ENCODE measurements around the gene WFIKKN1.

WFIKKN1 gene

DNA sequence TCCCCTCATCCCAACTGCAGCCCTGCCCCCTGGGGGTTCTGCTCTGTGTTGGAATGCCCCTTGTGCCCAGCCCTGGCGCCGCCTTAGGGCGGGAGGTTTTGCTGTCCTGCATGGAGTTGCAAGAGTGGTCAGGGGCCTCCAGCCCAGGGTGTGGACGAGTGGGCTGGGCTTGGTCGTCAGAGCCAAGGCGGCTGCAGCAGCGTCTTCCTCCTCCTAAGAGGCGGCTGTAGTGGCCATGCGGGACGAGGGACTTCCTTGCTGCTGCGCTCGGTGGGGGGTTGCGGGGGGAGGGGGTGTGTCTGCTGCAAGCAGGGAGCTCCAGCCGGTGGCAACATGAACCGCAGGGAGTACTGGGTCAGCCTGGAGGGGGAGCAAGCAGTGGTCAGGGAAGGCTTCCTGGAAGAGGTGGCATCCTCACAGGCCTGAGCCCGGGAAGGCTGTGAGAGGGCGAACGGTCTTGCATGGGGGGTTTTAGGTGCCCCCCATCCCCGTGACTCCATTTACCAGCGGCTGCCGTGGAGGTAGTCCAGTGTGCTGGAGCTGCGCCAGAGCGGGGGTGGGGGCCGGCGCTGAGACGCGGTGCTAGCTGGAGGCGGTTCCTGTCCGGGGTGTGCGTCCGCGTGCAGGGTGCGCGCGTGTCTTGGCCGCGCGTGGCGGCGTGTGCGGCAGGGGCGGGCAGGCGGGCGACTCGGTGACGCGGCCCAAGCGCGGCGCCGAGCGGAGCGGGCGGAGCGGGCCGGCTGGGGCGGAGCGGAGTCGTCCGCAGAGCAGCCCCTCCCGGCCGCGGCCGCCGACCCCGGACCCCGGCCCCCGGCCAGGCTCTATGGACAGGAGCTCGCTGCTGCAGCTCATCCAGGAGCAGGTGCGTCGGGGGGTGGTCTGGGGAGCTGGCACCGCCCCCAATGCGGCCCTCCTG is 44.4 kb downstream of the WFIKKN1 start, which contains the start of gene RHBDL1:
RHBDL1 (plus strand) TSS at position 704 of the 916 bp plus-strand sequence; CDS start at position 824, 120 bp downstream.
- no peak for DNase-seq

DNA sequence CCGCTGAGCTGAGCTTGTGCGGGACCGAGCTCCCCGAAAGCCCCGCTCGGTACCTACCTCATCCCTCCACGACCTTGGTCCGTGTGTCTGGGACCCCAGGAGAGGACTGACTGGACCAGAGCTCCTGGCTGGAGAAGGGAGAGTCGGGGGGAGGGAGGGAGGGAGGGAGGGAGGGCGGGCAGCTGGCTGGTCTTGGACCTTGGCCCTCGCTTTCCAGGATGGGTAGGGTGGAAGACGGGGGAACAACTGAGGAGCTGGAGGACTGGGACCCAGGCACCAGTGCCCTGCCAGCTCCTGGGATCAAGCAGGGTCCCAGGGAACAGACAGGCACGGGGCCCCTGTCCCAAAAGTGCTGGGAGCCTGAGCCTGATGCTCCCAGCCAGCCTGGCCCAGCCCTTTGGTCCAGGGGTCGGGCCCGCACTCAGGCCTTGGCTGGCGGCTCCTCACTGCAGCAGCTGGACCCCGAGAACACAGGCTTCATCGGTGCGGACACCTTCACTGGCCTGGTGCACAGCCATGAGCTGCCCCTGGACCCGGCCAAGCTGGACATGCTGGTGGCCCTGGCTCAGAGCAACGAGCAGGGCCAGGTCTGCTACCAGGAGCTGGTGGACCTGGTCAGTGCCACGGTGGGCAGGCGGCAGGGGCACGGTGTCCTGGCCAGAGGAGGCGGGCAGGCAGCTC is 45.2 kb downstream of the WFIKKN1 start:
- no peak for DNase-seq

- no peak for DNase-seq
Measured at GRCh38 chr16:676565-676902, 45.7 kb downstream of the WFIKKN1 start.

GRCh38 chr16:676913-677312 is 46.1 kb downstream of the WFIKKN1 start:
- DNase-seq: no peak

GRCh38 chr16:677316-678190 is 46.8 kb downstream of the WFIKKN1 start:
- no peak for DNase-seq

DNA sequence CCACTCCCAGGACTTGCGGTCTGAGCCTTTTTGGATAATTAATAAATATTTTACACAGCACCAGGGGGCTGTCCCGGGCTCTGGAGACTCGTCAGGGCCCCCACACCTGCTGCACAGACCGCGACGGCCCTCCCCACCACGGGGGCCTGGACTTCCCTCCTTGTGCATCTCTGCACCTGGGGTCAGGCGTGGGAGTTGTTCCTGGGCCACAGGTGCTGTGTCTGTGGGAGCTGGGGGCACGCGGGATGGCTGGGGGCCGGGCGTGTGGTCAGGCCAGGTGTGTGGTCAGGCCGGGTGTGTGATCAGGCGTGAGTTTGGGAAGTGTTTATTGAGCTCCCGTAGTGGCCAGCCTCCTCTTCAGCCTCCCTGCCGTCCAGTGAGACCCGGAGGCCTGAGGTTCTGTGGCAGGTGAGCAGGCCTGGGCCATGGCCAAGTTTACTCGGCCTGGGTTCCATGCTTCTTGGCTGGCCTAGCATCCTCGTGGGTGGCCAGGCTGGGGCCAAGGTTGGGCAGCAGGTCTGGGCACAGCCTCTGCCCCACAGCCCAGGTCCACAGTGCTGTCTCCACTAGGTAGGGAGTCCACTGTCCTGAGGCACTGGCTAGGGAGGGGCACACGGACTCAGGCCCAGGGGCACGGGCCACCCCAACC is 47.5 kb downstream of the WFIKKN1 start:
- DNase-seq: no peak

DNA sequence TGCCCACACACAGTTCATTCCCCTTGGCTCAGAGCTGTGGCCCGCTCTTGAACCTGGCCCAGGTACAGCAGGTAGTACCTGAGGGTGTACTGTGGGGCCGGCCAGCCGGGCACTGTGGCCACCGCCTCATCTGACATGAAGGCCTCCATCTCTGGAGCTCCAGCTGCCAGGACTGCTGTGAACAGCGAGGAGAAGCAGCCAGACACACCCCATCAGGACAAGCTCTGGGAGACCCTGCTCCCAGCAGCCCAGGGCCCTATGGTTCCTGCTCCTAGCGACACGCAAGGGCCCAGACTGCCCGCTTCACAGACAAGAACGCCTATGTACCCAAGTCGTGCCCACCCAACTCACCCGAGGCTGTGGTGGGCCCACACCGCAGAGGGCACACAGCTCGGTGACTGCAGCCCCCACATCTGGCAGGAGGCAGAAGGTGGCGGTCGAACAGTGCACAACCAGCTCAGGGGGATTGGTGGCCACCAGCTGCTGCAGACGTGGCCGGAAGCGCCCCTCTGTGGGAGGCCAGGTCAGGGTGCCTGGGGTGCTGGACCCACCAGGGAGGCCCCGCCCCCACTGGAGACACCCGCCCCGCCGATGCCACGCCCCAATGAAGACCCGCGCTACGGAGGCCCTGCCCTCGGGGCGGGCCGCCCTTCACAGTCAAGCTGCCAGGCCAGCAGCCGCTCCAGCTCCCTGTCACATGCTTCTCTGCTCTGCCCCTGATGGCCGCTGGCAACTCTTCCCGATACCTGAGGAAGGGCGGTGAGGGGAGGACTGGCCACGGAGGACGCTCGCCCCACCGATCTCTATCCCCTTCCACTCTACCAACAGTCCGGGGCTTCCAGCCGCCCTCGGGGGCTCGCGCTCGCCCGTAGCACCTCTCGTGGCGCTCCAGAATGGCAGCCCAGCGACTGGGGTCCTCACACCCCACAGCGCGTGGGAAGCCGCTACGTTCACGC is 48.4 kb downstream of the WFIKKN1 start:
- DNase-seq: peak; percentile 44

GRCh38 chr16:679814-680624 is 49.2 kb downstream of the WFIKKN1 start, which contains the start of gene STUB1:
STUB1 (plus strand) TSS chr16:680410; CDS start chr16:680526, 116 bp downstream.
- DNase-seq: peak; percentile 91

DNA sequence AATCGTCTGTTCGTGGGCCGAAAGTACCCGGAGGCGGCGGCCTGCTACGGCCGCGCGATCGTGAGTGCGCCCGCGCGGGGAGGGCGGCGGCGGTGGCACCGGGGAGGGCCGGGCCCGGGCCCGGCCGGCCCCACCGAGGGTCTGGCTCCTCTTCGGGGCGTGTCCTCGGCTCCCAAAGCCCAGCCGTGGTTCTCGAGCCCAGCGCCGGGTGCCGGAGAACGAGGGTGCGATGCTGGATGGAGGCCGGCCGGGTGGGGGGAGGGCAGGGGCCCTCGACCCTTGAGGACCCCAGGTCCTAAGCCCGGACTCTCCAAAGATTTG is 49.8 kb downstream of the WFIKKN1 start:
- DNase-seq: no peak

DNA sequence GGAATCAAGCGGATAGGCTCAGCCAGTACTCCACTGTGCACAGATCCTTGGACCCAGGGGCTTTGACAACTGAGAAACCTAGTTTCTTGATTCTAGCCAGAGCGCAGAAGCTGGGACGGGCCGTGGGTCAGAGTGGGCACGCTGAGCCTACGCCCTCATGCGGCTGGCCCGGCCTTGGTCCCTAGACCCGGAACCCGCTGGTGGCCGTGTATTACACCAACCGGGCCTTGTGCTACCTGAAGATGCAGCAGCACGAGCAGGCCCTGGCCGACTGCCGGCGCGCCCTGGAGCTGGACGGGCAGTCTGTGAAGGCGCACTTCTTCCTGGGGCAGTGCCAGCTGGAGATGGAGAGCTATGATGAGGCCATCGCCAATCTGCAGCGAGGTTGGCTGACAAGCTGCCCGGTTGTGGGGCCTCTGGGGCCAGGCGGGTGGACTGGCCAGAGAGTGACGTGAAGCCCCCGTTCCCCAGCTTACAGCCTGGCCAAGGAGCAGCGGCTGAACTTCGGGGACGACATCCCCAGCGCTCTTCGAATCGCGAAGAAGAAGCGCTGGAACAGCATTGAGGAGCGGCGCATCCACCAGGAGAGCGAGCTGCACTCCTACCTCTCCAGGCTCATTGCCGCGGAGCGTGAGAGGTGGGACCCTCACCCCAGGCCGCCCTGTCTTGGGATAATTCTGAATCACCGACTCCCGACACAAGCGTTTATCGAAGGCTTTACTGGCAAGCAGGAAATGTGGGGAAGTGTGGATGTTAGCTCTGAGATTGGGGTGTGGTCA is 50.4 kb downstream of the WFIKKN1 start:
- DNase-seq: no peak

GRCh38 chr16:681746-682427 is 51.1 kb downstream of the WFIKKN1 start:
- DNase-seq: no peak

DNA sequence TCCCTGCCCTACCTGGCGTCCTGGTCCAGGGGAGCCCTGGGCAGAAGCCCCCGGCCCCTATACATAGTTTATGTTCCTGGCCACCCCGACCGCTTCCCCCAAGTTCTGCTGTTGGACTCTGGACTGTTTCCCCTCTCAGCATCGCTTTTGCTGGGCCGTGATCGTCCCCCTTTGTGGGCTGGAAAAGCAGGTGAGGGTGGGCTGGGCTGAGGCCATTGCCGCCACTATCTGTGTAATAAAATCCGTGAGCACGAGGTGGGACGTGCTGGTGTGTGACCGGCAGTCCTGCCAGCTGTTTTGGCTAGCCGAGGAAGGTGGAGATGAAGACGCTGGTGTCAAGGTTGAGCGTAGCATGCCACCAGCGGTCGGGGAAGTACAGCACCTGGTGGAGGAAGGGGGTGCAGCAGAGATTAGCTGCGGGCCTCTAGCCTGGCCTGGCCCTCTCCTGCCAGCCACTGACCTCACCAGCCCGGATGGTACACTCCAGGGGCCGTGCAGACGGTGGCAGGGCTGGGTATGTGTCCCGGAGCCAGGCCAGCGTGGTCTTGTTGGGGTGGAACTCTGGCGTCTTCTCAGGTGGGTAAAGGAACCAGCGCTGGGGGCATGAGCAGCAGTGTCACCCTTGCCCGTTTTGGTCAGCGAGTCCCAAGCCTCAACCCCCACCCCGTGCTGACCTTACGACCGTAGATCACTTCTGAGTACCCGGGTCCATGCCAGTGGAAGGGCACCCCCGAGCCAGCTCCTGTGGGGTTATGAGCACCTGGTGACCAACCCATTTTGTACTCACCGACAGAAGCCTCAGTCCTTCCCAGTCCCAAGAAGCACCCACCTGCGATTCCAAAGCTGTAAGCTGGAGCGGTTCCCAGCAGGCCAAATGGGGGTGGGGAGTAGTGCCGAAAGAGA is 52.0 kb downstream of the WFIKKN1 start:
- DNase-seq: no peak

DNA sequence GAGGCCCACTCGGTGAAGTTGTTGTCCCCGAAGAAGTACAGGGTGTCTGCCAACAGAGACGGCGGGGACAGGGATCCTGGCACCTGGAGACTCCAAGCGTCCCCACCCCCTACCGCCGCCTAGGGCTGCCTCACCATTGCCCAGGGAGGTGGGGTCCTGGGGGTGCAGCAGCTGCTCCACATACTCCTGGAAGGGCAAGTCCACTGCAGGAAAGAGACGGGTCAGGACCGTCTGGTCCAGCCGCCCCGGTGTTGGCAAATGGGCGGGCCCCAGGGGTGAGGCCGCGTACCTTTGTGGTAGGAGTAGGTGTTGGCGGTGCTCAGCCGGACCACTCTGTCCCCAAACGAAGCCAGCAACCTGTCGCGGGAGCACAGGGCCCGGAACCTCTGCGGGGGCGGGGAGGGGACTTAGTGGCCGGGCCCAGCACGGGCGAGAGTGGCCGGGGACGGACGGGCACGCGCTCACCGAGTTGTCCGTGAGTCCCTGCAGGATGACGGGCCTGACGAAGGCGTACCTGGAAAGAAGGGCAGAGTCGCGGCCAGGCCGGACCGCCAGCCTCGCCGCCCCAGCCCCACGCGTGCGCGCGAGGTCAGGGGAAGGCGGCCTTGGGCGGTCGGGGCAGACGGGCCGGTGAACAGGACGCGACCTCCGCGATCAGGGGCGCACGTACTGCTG is 52.7 kb downstream of the WFIKKN1 start:
- no peak for DNase-seq

Measured in effector CD8-positive, alpha-beta T cell (primary cell).